ENCODE results near the gene PCARE.

GRCh38 chr2:29068513-29068912 lies 5.8 kb downstream of the PCARE start:
- TF ChIP-seq CTCF (conservative IDR thresholded peaks at IDR 0.05; ENCODE audit: low read depth in 2 of 2): no peak
- TF ChIP-seq EZH2 (IDR thresholded peaks at IDR 0.05; ENCODE audit: low read depth, unreplicated experiment): no peak
- TF ChIP-seq POLR2AphosphoS5 (IDR thresholded peaks at IDR 0.05; ENCODE audit: low read depth): no peak
- no peak for TF ChIP-seq REST (IDR thresholded peaks at IDR 0.05; ENCODE audit: unreplicated experiment)
